SK-N-SH (cell line): ENCODE measurements around the gene GAB4. TPM values are rescaled to one million over a fixed set of nuclear protein-coding genes. Genes with fewer than 3 reads are reported as not detected.

Experiments
- CTCF ChIA-PET: fragments of 300-600, 350-600 bp; formaldehyde crosslinking; extraction: SDS; loops from one replicate; lab custom pipeline; 2021; lab: Yijun Ruan, JAX
- POLR2A ChIA-PET: fragments of 350-600 bp; sonication (Branson Sonifier 250); formaldehyde crosslinking; extraction: SDS; loops from one replicate; lab custom pipeline; 2020; ENCODE audit warnings: antibody characterized with exemption, inconsistent platforms; lab: Yijun Ruan, JAX
- DNase-seq: peaks from one replicate; pipeline ENCODE4 v3.0.0; 2012
- H2AFZ ChIP-seq: fragments of 200-600 bp; sonication (generic); 2 replicates; pipeline ENCODE4 v1.8.1; 2016; ENCODE audit warnings: antibody characterized with exemption, mild to moderate bottlenecking, low read depth
- H3F3A ChIP-seq: fragments of 200-600 bp; sonication (generic); replicated peaks from 2 replicates; pipeline ENCODE3; 2016; ENCODE audit warnings: antibody characterized with exemption, mild to moderate bottlenecking; ENCODE audit not compliant: insufficient read depth
- H3K27ac ChIP-seq, 2 experiments: fragments of 200-500 bp in 1 of 2; fragments of 200-600 bp in 1 of 2; sonication (Bioruptor generic) in 1 of 2; sonication (generic), shearing (Covaris generic) in 1 of 2; 2 replicates each; pipeline versions ENCODE4 v1.5.1 to v1.6.1; 2014 to 2016; ENCODE audit warnings: low read depth in 2 of 2, inconsistent platforms in 1 of 2, low read length in 1 of 2, mild to moderate bottlenecking in 1 of 2, mixed read lengths in 1 of 2
- H3K27me3 ChIP-seq: fragments of 200-600 bp; sonication (generic), shearing (Covaris generic); 2 replicates; pipeline ENCODE4 v1.6.1; 2016; ENCODE audit warnings: mixed run types; ENCODE audit not compliant: insufficient read depth
- H3K36me3 ChIP-seq, 2 experiments: fragments of 200-500 bp in 1 of 2; fragments of 200-600 bp in 1 of 2; sonication (Bioruptor generic) in 1 of 2; sonication (generic) in 1 of 2; replicated peaks in 1 of 2; 2 replicates each; pipeline versions ENCODE3 to v1.5.1; 2014 to 2016; ENCODE audit warnings: low read length in 1 of 2, mild to moderate bottlenecking in 1 of 2; ENCODE audit not compliant: insufficient read depth in 2 of 2, control insufficient read depth in 1 of 2
- H3K4me1 ChIP-seq, 2 experiments: fragments of 200-500 bp in 1 of 2; fragments of 200-600 bp in 1 of 2; sonication (Bioruptor generic) in 1 of 2; sonication (generic), shearing (Covaris generic) in 1 of 2; 2 replicates each; pipeline versions ENCODE4 v1.5.1 to v1.6.1; 2014 to 2016; ENCODE audit warnings: low read depth in 1 of 2, low read length in 1 of 2, mixed run types in 1 of 2; ENCODE audit not compliant: insufficient read depth in 2 of 2, control insufficient read depth in 1 of 2
- H3K4me2 ChIP-seq: fragments of 200-600 bp; sonication (generic), shearing (Covaris generic); 2 replicates; pipeline ENCODE4 v1.6.1; 2017; ENCODE audit warnings: mixed run types
- H3K4me3 ChIP-seq, 2 experiments: fragments of 200-500 bp in 1 of 2; fragments of 200-600 bp in 1 of 2; sonication (Bioruptor generic) in 1 of 2; sonication (generic), shearing (Covaris generic) in 1 of 2; 2 replicates each; pipeline versions ENCODE4 v1.5.1 to v1.8.1; 2014 to 2016; ENCODE audit warnings: low read depth in 2 of 2, inconsistent platforms in 1 of 2, low read length in 1 of 2, mild to moderate bottlenecking in 1 of 2, mixed read lengths in 1 of 2, moderate library complexity in 1 of 2
- H3K79me2 ChIP-seq: fragments of 200-600 bp; sonication (generic); 2 replicates; pipeline ENCODE4 v1.8.1; 2017; ENCODE audit warnings: mild to moderate bottlenecking; ENCODE audit not compliant: insufficient read depth
- H3K9ac ChIP-seq: fragments of 200-600 bp; sonication (generic); 2 replicates; pipeline ENCODE4 v1.6.1; 2017; ENCODE audit warnings: mixed run types
- H3K9me2 ChIP-seq: fragments of 200-600 bp; sonication (generic); 2 replicates; pipeline ENCODE4 v1.6.1; 2017; ENCODE audit warnings: mixed run types
- H3K9me3 ChIP-seq: fragments of 200-600 bp; sonication (generic); 2 replicates; pipeline ENCODE4 v1.6.1; 2017; ENCODE audit warnings: mixed run types, mild to moderate bottlenecking, moderate library complexity
- H4K20me1 ChIP-seq: fragments of 200-600 bp; sonication (generic); 2 replicates; pipeline ENCODE4 v1.6.1; 2017; ENCODE audit warnings: mild to moderate bottlenecking, mixed run types; ENCODE audit not compliant: insufficient read depth
- ELF1 ChIP-seq: IDR thresholded peaks from 2 replicates; pipeline ENCODE4 v1.4.0; 2012
- EP300 ChIP-seq, 2 experiments: IDR thresholded peaks; 2 replicates each; pipeline versions ENCODE4 v1.4.0 to v1.6.1; 2012; ENCODE audit warnings: borderline replicate concordance in 1 of 2, low read depth in 1 of 2, low read length in 1 of 2
- EZH2phosphoT487 ChIP-seq: fragments of 200-600 bp; sonication (generic); IDR thresholded peaks from 2 replicates; pipeline ENCODE4 v1.6.1; 2017; ENCODE audit warnings: low read depth, mixed run types, mild to moderate bottlenecking, antibody characterized with exemption, moderate library complexity, borderline replicate concordance
- GATA2 ChIP-seq: sonication (generic); formaldehyde crosslinking; IDR thresholded peaks from 2 replicates; pipeline ENCODE4 v1.5.0; 2020; ENCODE audit warnings: mild to moderate bottlenecking, missing genetic modification reagents
- MEF2A ChIP-seq: IDR thresholded peaks from 2 replicates; pipeline ENCODE4 v1.4.0; 2012; ENCODE audit warnings: low read depth, borderline replicate concordance
- MXI1 ChIP-seq: IDR thresholded peaks from 2 replicates; pipeline ENCODE4 v1.6.1; 2012; ENCODE audit warnings: mild to moderate bottlenecking, low read depth, low read length, improper control_type of control experiment
- NRF1 ChIP-seq: IDR thresholded peaks from 2 replicates; pipeline ENCODE4 v1.6.1; 2012; ENCODE audit warnings: low read depth, mild to moderate bottlenecking, low read length
- POLR2AphosphoS5 ChIP-seq: IDR thresholded peaks from 2 replicates; pipeline ENCODE4 v1.6.1; 2012; ENCODE audit warnings: low read depth, low read length
- RXRA ChIP-seq: IDR thresholded peaks from 2 replicates; pipeline ENCODE4 v1.4.0; 2012; ENCODE audit warnings: low read depth, mild to moderate bottlenecking, borderline replicate concordance
- SIN3A ChIP-seq: IDR thresholded peaks from 2 replicates; pipeline ENCODE4 v1.6.1; 2012; ENCODE audit warnings: low read depth, mild to moderate bottlenecking, low read length, moderate library complexity, borderline replicate concordance
- SMC3 ChIP-seq: IDR thresholded peaks from 2 replicates; pipeline ENCODE4 v1.6.1; 2012; ENCODE audit warnings: low read depth, low read length, improper control_type of control experiment
- TAF1 ChIP-seq: IDR thresholded peaks from 2 replicates; pipeline ENCODE4 v1.6.1; 2012; ENCODE audit warnings: low read depth, mild to moderate bottlenecking, low read length, moderate library complexity, borderline replicate concordance
- TCF12 ChIP-seq: IDR thresholded peaks from 2 replicates; pipeline ENCODE4 v1.4.0; 2012
- TEAD4 ChIP-seq: IDR thresholded peaks from 2 replicates; pipeline ENCODE4 v1.4.0; 2012; ENCODE audit warnings: mild to moderate bottlenecking, borderline replicate concordance; ENCODE audit not compliant: insufficient read depth
- YY1 ChIP-seq: IDR thresholded peaks from 2 replicates; pipeline ENCODE4 v1.4.0; 2012; ENCODE audit warnings: low read depth, mild to moderate bottlenecking
- WGBS: methylation state at CpG from one replicate; pipeline ENCODE4 v1.1.6; 2017; ENCODE audit warnings: low lambda C conversion rate; 5-methylcytosine and 5-hydroxymethylcytosine counted together
- polyA plus RNA-seq, 3 experiments: library from polyadenylated mRNA; depleted of rRNA; stranded (reverse); fragments of >200 nt; gene quantifications; 2 replicates each; pipeline ENCODE4 v1.2.3, GENCODE V29; 2012
- TF ChIP-seq, protein P1 (sequence below): IDR thresholded peaks from 2 replicates; pipeline ENCODE4 v1.4.0; 2012; ENCODE audit warnings: low read depth, borderline replicate concordance
- TF ChIP-seq, protein P2 (sequence below): IDR thresholded peaks from 2 replicates; pipeline ENCODE4; 2012
- TF ChIP-seq, protein P3 (sequence below): fragments of 150-350 bp; IDR thresholded peaks from 2 replicates; pipeline ENCODE4 v1.6.1; 2017; ENCODE audit warnings: antibody characterized with exemption, low read length, low read depth, borderline replicate concordance
- TF ChIP-seq, protein P4 (sequence below): IDR thresholded peaks from 2 replicates; pipeline ENCODE4 v1.6.1; 2012; ENCODE audit warnings: mild to moderate bottlenecking, low read depth, low read length, moderate library complexity
- TF ChIP-seq, protein P5 (sequence below): IDR thresholded peaks from 2 replicates; pipeline ENCODE4 v1.4.0; 2012; ENCODE audit warnings: low read depth, borderline replicate concordance

Gene GAB4
- polyA plus RNA-seq, 1 of the 3 experiments (the other 2 are of a cell fraction): not detected

DNA sequence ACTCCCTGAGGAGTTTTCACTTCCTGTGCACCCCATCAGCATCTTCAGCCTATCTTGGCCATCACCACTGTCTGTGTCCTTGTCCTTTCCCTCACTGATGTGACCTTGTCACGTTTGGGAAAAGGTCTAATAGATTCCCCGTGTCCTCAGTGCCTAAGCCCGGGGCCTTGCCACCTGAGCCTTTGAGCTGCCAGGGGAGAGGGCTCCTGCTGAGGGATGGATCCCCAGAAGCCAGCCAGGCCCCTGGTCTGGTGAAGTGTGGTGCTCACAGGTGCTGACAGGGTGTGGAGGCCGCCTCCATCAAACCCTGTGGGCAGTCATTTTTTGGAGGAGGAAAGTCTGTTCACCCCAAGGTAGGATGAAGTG lies 47.2 kb downstream of the GAB4 start:
- WGBS: 4% methylated on average over 4 of the region's 4 CpGs
- Histone ChIP-seq H3K4me2 (no peak overlapping the region), H4K20me1 (no peaks in the 10 kb centered on the region), H3K9ac (no peak overlapping the region), H3K9me3 (no peaks in the 10 kb centered on the region), H3K9me2 (no peaks in the 10 kb centered on the region), H2AFZ (no peak overlapping the region), H3F3A (no peaks in the 10 kb centered on the region), H3K36me3 (no peaks in the 10 kb centered on the region), H3K4me1 (no peaks in the 10 kb centered on the region), H3K27ac (no peak overlapping the region), H3K27me3 (no peaks in the 10 kb centered on the region; the same call in 1 of the 2 replicates), H3K79me2 (no peaks in the 10 kb centered on the region), H3K4me3 (no peak overlapping the region)
- no peak for DNase-seq
- POLR2A ChIA-PET: no interaction called here
- CTCF ChIA-PET: no interaction called here
- TF ChIP-seq, protein P1, sequence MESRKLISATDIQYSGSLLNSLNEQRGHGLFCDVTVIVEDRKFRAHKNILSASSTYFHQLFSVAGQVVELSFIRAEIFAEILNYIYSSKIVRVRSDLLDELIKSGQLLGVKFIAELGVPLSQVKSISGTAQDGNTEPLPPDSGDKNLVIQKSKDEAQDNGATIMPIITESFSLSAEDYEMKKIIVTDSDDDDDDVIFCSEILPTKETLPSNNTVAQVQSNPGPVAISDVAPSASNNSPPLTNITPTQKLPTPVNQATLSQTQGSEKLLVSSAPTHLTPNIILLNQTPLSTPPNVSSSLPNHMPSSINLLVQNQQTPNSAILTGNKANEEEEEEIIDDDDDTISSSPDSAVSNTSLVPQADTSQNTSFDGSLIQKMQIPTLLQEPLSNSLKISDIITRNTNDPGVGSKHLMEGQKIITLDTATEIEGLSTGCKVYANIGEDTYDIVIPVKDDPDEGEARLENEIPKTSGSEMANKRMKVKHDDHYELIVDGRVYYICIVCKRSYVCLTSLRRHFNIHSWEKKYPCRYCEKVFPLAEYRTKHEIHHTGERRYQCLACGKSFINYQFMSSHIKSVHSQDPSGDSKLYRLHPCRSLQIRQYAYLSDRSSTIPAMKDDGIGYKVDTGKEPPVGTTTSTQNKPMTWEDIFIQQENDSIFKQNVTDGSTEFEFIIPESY: no peak
- no peak for TF ChIP-seq MXI1
- no peak for TF ChIP-seq SMC3
- no peak for TF ChIP-seq MEF2A
- TF ChIP-seq, protein P2, sequence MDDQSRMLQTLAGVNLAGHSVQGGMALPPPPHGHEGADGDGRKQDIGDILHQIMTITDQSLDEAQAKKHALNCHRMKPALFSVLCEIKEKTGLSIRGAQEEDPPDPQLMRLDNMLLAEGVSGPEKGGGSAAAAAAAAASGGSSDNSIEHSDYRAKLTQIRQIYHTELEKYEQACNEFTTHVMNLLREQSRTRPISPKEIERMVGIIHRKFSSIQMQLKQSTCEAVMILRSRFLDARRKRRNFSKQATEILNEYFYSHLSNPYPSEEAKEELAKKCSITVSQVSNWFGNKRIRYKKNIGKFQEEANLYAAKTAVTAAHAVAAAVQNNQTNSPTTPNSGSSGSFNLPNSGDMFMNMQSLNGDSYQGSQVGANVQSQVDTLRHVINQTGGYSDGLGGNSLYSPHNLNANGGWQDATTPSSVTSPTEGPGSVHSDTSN: no peak
- no peak for TF ChIP-seq TEAD4
- no peak for TF ChIP-seq POLR2AphosphoS5
- TF ChIP-seq TCF12: no peak
- no peak for TF ChIP-seq TAF1
- no peak for TF ChIP-seq YY1
- no peak for TF ChIP-seq RXRA
- TF ChIP-seq, protein P3, sequence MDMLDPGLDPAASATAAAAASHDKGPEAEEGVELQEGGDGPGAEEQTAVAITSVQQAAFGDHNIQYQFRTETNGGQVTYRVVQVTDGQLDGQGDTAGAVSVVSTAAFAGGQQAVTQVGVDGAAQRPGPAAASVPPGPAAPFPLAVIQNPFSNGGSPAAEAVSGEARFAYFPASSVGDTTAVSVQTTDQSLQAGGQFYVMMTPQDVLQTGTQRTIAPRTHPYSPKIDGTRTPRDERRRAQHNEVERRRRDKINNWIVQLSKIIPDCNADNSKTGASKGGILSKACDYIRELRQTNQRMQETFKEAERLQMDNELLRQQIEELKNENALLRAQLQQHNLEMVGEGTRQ: no peak
- TF ChIP-seq, protein P4, sequence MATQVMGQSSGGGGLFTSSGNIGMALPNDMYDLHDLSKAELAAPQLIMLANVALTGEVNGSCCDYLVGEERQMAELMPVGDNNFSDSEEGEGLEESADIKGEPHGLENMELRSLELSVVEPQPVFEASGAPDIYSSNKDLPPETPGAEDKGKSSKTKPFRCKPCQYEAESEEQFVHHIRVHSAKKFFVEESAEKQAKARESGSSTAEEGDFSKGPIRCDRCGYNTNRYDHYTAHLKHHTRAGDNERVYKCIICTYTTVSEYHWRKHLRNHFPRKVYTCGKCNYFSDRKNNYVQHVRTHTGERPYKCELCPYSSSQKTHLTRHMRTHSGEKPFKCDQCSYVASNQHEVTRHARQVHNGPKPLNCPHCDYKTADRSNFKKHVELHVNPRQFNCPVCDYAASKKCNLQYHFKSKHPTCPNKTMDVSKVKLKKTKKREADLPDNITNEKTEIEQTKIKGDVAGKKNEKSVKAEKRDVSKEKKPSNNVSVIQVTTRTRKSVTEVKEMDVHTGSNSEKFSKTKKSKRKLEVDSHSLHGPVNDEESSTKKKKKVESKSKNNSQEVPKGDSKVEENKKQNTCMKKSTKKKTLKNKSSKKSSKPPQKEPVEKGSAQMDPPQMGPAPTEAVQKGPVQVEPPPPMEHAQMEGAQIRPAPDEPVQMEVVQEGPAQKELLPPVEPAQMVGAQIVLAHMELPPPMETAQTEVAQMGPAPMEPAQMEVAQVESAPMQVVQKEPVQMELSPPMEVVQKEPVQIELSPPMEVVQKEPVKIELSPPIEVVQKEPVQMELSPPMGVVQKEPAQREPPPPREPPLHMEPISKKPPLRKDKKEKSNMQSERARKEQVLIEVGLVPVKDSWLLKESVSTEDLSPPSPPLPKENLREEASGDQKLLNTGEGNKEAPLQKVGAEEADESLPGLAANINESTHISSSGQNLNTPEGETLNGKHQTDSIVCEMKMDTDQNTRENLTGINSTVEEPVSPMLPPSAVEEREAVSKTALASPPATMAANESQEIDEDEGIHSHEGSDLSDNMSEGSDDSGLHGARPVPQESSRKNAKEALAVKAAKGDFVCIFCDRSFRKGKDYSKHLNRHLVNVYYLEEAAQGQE: no peak
- no peak for TF ChIP-seq ELF1
- no peak for TF ChIP-seq GATA2 (CRISPR knock-in tag)
- no peak for TF ChIP-seq NRF1
- no peak for TF ChIP-seq SIN3A
- TF ChIP-seq, protein P5, sequence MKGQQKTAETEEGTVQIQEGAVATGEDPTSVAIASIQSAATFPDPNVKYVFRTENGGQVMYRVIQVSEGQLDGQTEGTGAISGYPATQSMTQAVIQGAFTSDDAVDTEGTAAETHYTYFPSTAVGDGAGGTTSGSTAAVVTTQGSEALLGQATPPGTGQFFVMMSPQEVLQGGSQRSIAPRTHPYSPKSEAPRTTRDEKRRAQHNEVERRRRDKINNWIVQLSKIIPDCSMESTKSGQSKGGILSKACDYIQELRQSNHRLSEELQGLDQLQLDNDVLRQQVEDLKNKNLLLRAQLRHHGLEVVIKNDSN: no peak
- TF ChIP-seq EP300 (IDR thresholded peaks at IDR 0.05; ENCODE audit: borderline replicate concordance in 1 of 2, low read depth in 1 of 2, low read length in 1 of 2): no peak
- TF ChIP-seq EZH2phosphoT487: no peak
